G401 (cell line): ENCODE results near the gene TULP4. TPM values are rescaled to one million over a fixed set of nuclear protein-coding genes. Genes with fewer than 3 reads are reported as not detected.
A peak's percentile ranks its signal among the peaks of the same experiment; 100 is the strongest.

Experiments used
- DNase-seq: peaks from one replicate; pipeline ENCODE4 v3.0.0-alpha.2; 2015; ENCODE audit warnings: low spot score
- in situ Hi-C: cut with HindIII; loops from 2 replicates; pipeline ENCODE4 v1.10.0; 2016; ENCODE audit warnings: low sequenced_read_pairs, mixed read lengths
- total RNA-seq: library from RNA; depleted of rRNA; stranded (reverse); fragments of >200 nt; shearing (Covaris generic); gene quantifications from 2 replicates; pipeline ENCODE4 v1.2.3, GENCODE V29; 2014; rRNA removed

Gene TULP4, protein sequence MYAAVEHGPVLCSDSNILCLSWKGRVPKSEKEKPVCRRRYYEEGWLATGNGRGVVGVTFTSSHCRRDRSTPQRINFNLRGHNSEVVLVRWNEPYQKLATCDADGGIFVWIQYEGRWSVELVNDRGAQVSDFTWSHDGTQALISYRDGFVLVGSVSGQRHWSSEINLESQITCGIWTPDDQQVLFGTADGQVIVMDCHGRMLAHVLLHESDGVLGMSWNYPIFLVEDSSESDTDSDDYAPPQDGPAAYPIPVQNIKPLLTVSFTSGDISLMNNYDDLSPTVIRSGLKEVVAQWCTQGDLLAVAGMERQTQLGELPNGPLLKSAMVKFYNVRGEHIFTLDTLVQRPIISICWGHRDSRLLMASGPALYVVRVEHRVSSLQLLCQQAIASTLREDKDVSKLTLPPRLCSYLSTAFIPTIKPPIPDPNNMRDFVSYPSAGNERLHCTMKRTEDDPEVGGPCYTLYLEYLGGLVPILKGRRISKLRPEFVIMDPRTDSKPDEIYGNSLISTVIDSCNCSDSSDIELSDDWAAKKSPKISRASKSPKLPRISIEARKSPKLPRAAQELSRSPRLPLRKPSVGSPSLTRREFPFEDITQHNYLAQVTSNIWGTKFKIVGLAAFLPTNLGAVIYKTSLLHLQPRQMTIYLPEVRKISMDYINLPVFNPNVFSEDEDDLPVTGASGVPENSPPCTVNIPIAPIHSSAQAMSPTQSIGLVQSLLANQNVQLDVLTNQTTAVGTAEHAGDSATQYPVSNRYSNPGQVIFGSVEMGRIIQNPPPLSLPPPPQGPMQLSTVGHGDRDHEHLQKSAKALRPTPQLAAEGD (N-terminal part only)
- total RNA-seq: 34.2 and 68.5 TPM in 2 replicates

DNA sequence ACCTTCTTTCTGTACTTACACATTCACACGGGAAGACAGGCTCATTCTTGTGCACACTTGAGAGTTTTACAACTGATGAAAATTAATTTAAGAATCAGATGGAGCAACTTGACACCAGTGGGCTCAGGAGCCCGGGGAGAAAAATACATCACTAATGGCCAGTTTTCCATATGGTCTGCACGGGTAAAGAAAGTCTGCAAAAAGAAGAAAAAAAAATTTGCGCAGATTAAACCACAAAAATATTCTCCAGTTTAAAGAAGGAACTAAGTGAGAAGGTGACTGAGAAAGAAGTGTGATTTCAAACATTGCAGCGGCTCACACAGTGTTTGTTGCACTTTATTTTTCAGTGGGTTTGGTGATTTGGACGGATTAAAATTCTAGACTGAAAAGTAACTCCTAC lies at the start of gene TULP4:
TSS of gene TULP4 (plus strand) at position 301 of the 400 bp plus-strand sequence. CDS start 1,552 bp downstream, outside the sequence.
- DNase-seq: no peak

DNA sequence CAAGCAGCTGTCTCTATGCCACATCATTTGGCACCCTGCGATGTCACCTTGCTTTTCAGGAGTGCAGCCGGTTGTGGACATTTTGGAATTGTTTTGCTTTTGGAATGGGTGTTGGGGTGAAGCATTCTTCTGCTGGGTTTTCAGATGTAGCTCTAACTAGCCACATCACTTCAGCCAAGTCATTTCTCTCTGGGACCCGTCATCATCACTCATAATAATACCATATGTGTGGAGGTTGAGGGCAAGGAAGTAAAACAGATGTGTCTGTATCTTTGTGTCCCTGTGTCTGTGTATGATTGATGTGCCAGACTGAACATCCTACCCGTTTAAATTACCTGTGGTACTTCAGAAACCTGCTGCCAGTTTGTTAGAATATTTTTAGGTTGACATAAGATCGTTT lies 49.5 kb upstream of the TULP4 start:
- in situ Hi-C loops: no loop called here
- DNase-seq: no peak

More for the DNA sequence above, at the start of gene TULP4:
- in situ Hi-C loops: no loop called here

GRCh38 chr6:158264180-158264579 lies 48.1 kb upstream of the TULP4 start:
- in situ Hi-C loops: no loop called here
- no peak for DNase-seq

DNA sequence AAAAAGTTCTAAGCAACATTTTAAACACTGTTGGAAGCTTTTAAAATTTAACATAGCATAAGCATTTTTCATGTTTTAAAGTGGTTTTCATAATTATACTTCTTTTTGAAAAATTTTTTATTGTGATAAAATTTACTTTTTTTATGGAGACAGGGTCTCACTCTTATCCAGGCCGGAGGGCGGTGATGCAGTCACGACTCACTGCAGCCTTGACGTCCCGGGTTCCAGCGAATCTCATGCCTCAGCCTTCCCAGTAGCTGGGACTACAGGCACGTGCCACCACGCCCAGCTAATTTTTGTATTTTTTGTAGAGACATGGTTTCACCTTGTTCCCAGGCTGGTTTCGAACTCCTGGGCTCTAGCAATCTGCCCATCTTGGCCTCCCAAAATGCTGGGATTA lies 46.1 kb upstream of the TULP4 start:
- in situ Hi-C loops: no loop called here
- DNase-seq: no peak

DNA sequence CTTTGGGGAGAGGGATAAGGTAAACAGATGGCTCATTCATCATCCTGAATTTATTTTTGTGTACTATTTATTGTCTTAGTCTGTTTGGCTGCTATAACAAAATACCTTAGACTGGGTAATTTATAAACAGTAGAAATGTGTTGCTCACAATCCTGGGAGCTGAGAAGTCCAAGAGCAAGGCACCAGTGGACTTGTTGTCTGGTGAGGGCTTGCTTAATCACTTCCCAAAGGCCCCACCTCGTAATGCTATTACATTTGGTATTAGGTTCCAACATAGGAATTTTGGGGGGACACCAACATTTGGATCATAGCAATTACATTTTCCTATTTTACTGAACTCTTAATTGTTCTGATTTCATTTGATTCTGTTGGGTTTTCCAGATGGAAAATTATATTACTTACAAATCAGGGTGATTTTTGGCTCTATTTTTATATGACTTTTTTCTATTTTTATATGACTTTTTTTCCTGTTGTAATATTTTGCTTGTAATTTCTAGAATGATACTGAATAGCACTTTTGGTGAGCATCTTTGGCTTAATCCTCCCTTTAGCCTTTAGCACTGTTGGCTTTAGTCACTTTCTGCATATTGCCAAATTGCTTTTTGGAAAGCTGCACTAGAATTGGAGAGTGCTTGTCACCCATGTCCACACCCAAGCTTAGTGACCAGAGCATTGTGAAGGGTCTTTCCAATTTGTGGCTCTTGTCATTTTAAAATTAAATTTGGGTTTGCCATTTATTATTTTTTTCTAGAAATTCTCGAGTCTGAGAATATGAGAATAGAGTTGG lies 43.7 kb upstream of the TULP4 start:
- in situ Hi-C loops: no loop called here
- peak; percentile 53 for DNase-seq

DNA sequence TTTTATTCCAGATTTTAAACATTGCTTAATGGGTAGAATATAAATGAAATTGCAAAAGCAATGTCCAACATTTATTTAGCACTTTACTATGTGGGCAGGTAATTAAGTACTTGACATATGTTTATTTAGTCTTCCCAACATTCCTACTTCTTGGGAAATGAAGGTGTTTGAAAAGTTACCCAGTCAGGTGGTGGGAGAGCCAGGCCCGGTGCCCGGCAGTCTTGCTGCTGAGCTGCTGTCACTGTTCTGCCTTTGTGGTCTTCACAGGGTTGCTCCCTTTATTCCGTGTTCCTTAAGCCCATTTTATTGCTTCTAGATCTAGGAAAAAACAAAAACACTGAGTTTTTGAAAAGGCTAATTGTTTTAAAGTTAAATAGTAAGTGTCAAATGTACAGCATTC lies 42.6 kb upstream of the TULP4 start:
- no peak for DNase-seq
- in situ Hi-C loops: no loop called here

- in situ Hi-C loops: no loop called here
- peak; percentile 41 for DNase-seq
These were observed 41.7 kb upstream of the TULP4 start for GRCh38 chr6:158270389-158271127.

- no peak for DNase-seq
- in situ Hi-C loops: no loop called here
These were observed 39.9 kb upstream of the TULP4 start for GRCh38 chr6:158272324-158272723.

- DNase-seq: no peak
- in situ Hi-C loops: no loop called here
These were observed 34.3 kb upstream of the TULP4 start for GRCh38 chr6:158278004-158278403.

GRCh38 chr6:158279615-158280014 lies 32.6 kb upstream of the TULP4 start:
- in situ Hi-C loops: no loop called here
- DNase-seq: no peak

- DNase-seq: peak; percentile 43
- in situ Hi-C loops: no loop called here
These were observed 28.8 kb upstream of the TULP4 start for GRCh38 chr6:158283304-158283980.

- in situ Hi-C loops: no loop called here
- peak; percentile 72 for DNase-seq
These were observed 28.0 kb upstream of the TULP4 start for GRCh38 chr6:158284007-158284875.

DNA sequence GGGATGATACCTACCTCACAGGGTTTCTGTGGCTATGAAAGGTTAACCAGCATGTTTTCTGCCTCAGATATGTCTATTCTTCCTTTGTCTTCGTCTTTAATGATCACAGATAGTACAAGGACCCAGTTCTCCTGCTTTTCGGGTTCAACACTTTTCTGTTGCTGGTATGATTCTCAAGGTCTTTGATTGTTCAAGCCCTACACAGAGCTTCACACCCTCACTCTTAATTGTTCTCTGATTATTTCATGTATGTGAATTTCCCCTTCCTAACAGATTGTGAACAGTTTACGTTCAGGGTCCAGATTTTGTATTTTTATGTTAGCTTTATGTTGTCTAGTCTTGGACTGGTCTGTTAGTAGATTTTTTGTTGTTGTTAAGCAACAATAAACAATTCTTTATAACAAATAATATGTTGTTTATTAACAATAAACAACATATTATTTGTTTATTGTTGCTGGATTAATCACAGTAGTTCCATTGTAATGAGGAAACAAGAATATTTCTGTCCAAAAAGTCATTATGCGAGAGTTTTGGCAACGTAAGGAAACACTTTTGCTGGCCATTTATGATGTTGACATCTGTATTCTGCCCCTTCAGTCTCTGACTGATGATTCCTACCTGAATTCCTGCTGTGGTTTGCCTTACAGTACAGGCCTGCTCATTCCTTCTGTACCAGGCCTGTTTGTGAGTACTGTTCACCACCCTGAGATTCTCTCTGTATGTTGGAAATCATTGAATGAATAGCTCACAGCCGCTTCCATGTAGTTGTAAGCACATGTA lies 27.2 kb upstream of the TULP4 start:
- no peak for DNase-seq
- in situ Hi-C loops: no loop called here

DNA sequence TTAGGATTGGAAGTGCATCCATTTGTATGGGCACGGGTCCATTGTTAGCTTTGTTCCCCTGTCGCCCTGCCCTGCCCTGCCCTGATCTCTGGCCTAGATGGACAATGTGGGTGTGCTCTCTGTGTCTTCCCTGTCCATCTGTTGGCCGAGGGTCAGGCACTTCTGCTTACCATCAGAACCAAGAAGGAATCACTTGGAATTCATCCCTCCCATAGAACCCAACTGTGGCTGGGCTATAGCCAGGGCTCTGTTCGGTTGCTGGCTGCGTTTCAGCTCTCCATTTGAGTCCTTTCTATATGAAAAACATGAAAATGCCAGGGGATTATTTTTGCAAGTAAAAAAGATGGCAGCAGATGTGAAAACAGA lies 26.6 kb upstream of the TULP4 start:
- DNase-seq: peak; percentile 93
- in situ Hi-C loops: no loop called here

DNA sequence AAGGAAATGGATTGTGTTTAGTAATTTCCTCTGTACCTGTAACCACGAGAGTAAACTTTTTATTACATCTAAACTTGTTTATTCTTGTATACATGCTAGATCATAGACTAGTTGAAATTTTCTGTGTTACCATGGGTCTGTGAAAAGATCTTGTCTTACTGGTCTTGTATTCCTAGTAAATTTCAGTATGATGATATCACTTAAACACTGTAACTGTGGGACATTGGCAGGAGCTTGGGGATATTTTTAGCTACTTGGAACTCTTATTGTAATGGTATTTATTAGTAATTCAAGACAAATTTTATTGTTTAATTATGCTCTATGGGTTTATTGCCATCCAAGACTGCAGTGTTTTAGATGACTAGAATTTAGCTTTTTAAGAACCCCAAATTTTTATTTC lies 25.9 kb upstream of the TULP4 start:
- DNase-seq: peak; percentile 71
- in situ Hi-C loops: no loop called here

- no peak for DNase-seq
- in situ Hi-C loops: no loop called here
These were observed 25.2 kb upstream of the TULP4 start for GRCh38 chr6:158287047-158287446.

DNA sequence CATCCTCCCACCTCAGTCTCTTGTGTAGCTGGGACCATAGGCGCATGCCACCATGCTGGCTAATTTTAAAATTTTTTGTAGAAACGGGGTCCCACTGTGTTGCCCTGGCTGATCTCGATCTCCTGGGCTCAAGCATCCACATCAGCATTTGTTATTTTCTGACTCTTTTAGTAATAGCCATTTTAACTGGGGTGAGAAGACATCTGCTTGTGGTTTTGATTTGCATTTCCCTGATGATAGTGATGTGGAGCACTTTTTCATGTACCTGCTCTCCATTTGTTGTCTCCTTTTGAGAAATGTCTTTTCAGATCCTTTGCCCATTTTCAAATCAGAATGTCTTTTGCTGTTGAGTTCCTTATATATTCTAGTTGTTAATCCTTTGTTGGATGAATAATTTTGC lies 22.2 kb upstream of the TULP4 start:
- in situ Hi-C loops: no loop called here
- no peak for DNase-seq
